Activated naive CD8-positive, alpha-beta T cell treated with anti-CD3 and anti-CD28 coated beads for 36 hours (primary cell): ENCODE results near the gene KATNB1. TPM values are rescaled to one million over a fixed set of nuclear protein-coding genes. Genes with fewer than 3 reads are reported as not detected.

Experiments used
- DNase-seq: peaks from one replicate; pipeline ENCODE4 v3.0.0; 2021
- H3K27ac Mint-ChIP-seq: one replicate; pipeline ENCODE4 v1.8.0; 2022; ENCODE audit warnings: mild to moderate bottlenecking, moderate library complexity, mixed read lengths
- H3K27me3 Mint-ChIP-seq: one replicate; pipeline ENCODE4 v1.8.0; 2022; ENCODE audit warnings: mild to moderate bottlenecking, mixed read lengths
- H3K36me3 Mint-ChIP-seq: one replicate; pipeline ENCODE4 v1.8.0; 2021; ENCODE audit warnings: mild to moderate bottlenecking, mixed read lengths
- H3K4me1 Mint-ChIP-seq: one replicate; pipeline ENCODE4 v1.8.0; 2021; ENCODE audit warnings: mixed read lengths
- H3K4me3 Mint-ChIP-seq: one replicate; pipeline ENCODE4 v1.8.0; 2022; ENCODE audit warnings: mild to moderate bottlenecking, moderate library complexity, mixed read lengths
- H3K9me3 Mint-ChIP-seq: one replicate; pipeline ENCODE4 v1.8.0; 2022; ENCODE audit warnings: mixed read lengths
- total RNA-seq, 2 experiments: library from RNA; stranded (reverse); gene quantifications; one replicate each; pipeline ENCODE4 v1.2.3, GENCODE V29; 2021

Gene KATNB1
- total RNA-seq, 2 experiments from 2014 or later: 51.2 to 55.5 TPM

- Mint-ChIP-seq H3K4me3 (no peak overlapping the region), H3K9me3 (no peaks in the 10 kb centered on the region), H3K27ac (no peak overlapping the region), H3K27me3 (no peaks in the 10 kb centered on the region), H3K36me3 (no peaks in the 10 kb centered on the region), H3K4me1 (peaks cover 8% of the 10 kb centered on the region)
- DNase-seq: no peak
These were observed 37.6 kb upstream of the KATNB1 start for GRCh38 chr16:57697896-57698537.

GRCh38 chr16:57698812-57699405, 36.7 kb upstream of the KATNB1 start:
- H3K27ac Mint-ChIP-seq: no peak overlapping the region
- peaks cover 8% of the 10 kb centered on the region for H3K4me1 Mint-ChIP-seq
- H3K4me3 Mint-ChIP-seq: no peak overlapping the region
- no peak for DNase-seq
- H3K27me3 Mint-ChIP-seq: no peaks in the 10 kb centered on the region
- H3K36me3 Mint-ChIP-seq: no peaks in the 10 kb centered on the region
- no peaks in the 10 kb centered on the region for H3K9me3 Mint-ChIP-seq

GRCh38 chr16:57699481-57699880, 36.1 kb upstream of the KATNB1 start:
- no peaks in the 10 kb centered on the region for H3K9me3 Mint-ChIP-seq
- DNase-seq: no peak
- no peak overlapping the region for H3K4me3 Mint-ChIP-seq
- no peak overlapping the region for H3K27ac Mint-ChIP-seq
- H3K27me3 Mint-ChIP-seq: no peaks in the 10 kb centered on the region
- peaks cover 7% of the 10 kb centered on the region for H3K4me1 Mint-ChIP-seq
- no peaks in the 10 kb centered on the region for H3K36me3 Mint-ChIP-seq

- no peaks in the 10 kb centered on the region for H3K9me3 Mint-ChIP-seq
- no peak overlapping the region for H3K27ac Mint-ChIP-seq
- peaks cover 3% of the 10 kb centered on the region for H3K4me1 Mint-ChIP-seq
- H3K36me3 Mint-ChIP-seq: no peaks in the 10 kb centered on the region
- H3K27me3 Mint-ChIP-seq: no peaks in the 10 kb centered on the region
- DNase-seq: no peak
- no peak overlapping the region for H3K4me3 Mint-ChIP-seq
These were observed 35.7 kb upstream of the KATNB1 start for GRCh38 chr16:57699899-57700298.

DNA sequence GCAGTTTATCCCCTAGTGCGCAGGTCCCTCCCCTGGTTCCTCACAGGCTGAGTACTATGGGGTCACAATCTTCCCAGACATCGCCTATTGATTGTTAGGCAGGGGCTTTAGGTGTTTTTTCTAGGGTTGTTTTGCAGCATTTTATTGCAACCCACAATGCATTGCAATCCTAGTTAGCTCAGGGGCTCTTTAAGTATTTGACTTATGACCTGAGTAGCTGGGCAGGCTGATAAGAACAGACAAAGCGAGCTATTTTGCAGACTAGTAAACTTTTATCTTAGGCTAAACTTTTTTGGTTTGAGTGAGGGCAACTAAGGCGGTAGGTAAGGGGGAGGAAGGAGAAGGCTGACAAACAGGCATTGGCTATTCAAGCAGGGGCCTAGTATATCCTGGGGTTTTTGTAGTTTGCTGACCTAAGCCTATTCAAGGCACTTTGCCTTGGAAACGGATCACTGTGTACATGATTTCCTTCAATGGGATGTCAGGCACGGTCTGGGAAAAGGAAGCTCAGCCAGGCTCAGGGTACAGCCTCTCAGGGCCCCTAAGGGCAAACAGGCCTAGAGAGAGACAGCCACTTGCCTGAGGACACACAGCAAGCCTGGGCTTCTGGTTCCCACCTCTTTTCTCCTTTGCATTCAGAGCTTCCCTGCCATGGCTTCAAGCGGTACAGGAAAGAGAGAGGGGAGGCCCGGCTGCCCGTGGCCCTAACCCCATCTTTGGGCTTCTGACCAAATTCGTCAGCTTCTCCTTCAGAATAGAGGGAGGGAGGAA, 34.6 kb upstream of the KATNB1 start:
- Mint-ChIP-seq H3K4me1 (no peaks in the 10 kb centered on the region), H3K27ac (no peak overlapping the region), H3K9me3 (no peaks in the 10 kb centered on the region), H3K36me3 (no peaks in the 10 kb centered on the region), H3K4me3 (no peak overlapping the region), H3K27me3 (no peaks in the 10 kb centered on the region)
- no peak for DNase-seq

GRCh38 chr16:57701759-57702371, 33.7 kb upstream of the KATNB1 start:
- H3K27ac Mint-ChIP-seq: no peak overlapping the region
- no peak overlapping the region for H3K4me3 Mint-ChIP-seq
- DNase-seq: no peak
- no peaks in the 10 kb centered on the region for H3K36me3 Mint-ChIP-seq
- H3K27me3 Mint-ChIP-seq: no peaks in the 10 kb centered on the region
- H3K9me3 Mint-ChIP-seq: no peaks in the 10 kb centered on the region
- H3K4me1 Mint-ChIP-seq: no peaks in the 10 kb centered on the region

- H3K27ac Mint-ChIP-seq: no peak overlapping the region
These were observed 32.1 kb upstream of the KATNB1 start for GRCh38 chr16:57703416-57704010.

DNA sequence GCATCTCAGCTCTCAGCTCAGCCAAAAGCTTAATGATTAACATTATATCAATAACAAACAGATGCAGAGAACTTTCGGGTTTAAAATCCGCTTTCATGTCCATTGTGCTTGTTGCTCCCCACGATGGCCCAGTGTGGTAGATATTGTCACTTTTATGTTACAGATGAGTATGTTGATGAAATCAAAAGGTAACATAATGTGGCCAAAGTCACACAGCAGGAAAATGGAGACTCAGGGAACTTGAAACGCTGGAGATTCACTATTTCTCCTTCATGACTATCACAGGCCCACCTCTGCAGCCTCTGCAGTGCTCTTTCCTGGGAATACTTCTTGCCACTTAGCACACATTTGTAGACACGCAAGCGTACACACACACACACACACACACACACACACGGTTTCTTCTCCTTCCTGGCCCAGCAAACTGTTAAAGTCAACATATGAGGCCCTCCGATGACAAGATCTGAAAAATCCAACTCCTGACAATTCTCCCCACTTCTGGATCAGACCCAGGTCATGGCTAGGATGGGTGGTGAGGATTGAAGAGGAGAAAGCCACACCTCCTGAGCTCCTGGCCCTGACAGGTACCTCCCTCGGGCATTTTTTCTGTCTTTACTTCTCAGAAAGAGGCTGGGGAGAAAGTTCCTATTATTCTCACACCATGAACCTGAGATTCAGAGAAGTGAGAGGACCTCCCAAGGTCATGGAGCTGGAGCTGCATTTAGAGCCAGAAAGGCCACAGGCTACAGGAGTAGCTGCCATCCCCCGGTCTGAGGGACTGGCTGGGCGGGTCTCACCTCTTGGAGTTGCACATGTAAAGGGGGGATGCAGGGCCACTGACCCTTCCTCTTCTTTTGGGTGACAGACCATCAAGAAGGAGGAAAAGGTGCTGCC, 31.3 kb upstream of the KATNB1 start:
- DNase-seq: no peak
- H3K9me3 Mint-ChIP-seq: no peaks in the 10 kb centered on the region
- H3K36me3 Mint-ChIP-seq: no peaks in the 10 kb centered on the region
- no peak overlapping the region for H3K4me3 Mint-ChIP-seq
- no peaks in the 10 kb centered on the region for H3K27me3 Mint-ChIP-seq
- peaks cover 4% of the 10 kb centered on the region for H3K4me1 Mint-ChIP-seq
- no peak overlapping the region for H3K27ac Mint-ChIP-seq

More at GRCh38 chr16:57703416-57704010, 32.1 kb upstream of the KATNB1 start:
- Mint-ChIP-seq H3K27me3 (no peaks in the 10 kb centered on the region), H3K36me3 (no peaks in the 10 kb centered on the region), H3K4me3 (no peak overlapping the region), H3K4me1 (peaks cover 4% of the 10 kb centered on the region), H3K9me3 (no peaks in the 10 kb centered on the region)
- no peak for DNase-seq

- H3K27me3 Mint-ChIP-seq: no peaks in the 10 kb centered on the region
- no peaks in the 10 kb centered on the region for H3K9me3 Mint-ChIP-seq
- no peaks in the 10 kb centered on the region for H3K36me3 Mint-ChIP-seq
- peaks cover 4% of the 10 kb centered on the region for H3K4me1 Mint-ChIP-seq
- no peak for DNase-seq
- H3K27ac Mint-ChIP-seq: no peak overlapping the region
- no peak overlapping the region for H3K4me3 Mint-ChIP-seq
These were observed 30.4 kb upstream of the KATNB1 start for GRCh38 chr16:57704905-57705852.

- no peaks in the 10 kb centered on the region for H3K36me3 Mint-ChIP-seq
- H3K4me1 Mint-ChIP-seq: peaks cover 4% of the 10 kb centered on the region
- DNase-seq: no peak
- H3K4me3 Mint-ChIP-seq: no peak overlapping the region
- no peaks in the 10 kb centered on the region for H3K27me3 Mint-ChIP-seq
- H3K9me3 Mint-ChIP-seq: no peaks in the 10 kb centered on the region
- no peak overlapping the region for H3K27ac Mint-ChIP-seq
These were observed 28.9 kb upstream of the KATNB1 start for GRCh38 chr16:57706717-57707116.

DNA sequence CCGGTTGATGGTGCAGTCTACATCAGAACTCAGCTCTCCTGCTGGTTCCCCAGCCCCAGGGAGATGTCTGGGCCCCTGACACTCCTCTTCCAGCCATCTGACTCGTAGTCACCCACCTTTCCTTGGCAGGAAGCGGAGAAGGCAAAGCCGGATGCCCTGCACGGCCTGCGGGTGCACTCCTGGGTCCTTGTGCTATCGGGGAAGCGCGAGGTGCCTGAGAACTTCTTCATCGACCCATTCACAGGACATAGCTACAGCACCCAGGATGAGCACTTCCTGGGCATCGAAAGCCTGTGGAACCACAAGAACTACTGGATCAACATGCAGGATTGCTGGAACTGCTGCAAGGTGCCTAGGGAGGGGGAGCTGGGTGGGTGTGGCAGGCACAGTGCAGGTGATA, 28.2 kb upstream of the KATNB1 start:
- DNase-seq: no peak
- H3K36me3 Mint-ChIP-seq: no peaks in the 10 kb centered on the region
- no peak overlapping the region for H3K4me3 Mint-ChIP-seq
- H3K9me3 Mint-ChIP-seq: no peaks in the 10 kb centered on the region
- no peaks in the 10 kb centered on the region for H3K27me3 Mint-ChIP-seq
- peaks cover 4% of the 10 kb centered on the region for H3K4me1 Mint-ChIP-seq
- no peak overlapping the region for H3K27ac Mint-ChIP-seq

DNA sequence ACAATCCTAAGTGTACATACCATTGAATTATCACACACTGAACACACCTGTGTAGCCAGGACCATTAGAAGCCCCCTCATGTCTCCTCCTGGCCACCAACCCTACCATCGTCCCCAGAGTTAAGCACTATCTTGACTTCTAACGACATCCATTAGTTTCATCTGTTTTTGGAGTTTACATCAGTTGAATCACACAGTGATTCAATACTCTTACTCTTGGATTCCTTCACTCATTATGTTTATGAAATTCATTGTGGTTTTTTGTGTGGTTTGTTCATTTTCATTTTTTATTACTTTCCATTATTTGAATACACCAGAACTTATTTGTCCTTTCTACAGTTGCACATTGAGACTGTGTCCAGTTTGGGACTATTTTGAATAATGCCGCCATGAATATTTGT, 27.4 kb upstream of the KATNB1 start:
- Mint-ChIP-seq H3K27ac (no peak overlapping the region), H3K36me3 (no peaks in the 10 kb centered on the region), H3K4me3 (no peak overlapping the region), H3K9me3 (no peaks in the 10 kb centered on the region), H3K4me1 (peaks cover 4% of the 10 kb centered on the region), H3K27me3 (no peaks in the 10 kb centered on the region)
- no peak for DNase-seq

DNA sequence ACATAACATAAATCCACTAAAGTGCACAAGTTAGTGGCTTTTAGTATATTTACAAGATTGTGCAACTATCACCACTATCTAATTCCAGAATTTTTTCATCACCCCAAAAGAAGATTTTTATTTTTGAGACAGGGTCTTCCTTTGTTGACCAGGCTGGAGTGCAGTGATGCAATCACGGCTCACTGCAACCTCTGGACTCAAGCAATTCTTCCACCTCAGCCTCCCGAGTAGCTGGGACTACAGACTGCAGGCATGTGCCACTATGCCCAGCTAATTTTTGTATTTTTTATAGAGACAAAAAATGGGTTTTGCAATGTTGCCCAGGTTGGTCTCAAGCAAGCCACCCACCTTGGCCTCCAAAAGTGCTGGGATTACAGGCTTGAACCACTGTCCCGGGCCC, 25.9 kb upstream of the KATNB1 start:
- H3K9me3 Mint-ChIP-seq: no peaks in the 10 kb centered on the region
- no peak overlapping the region for H3K27ac Mint-ChIP-seq
- H3K27me3 Mint-ChIP-seq: no peaks in the 10 kb centered on the region
- H3K4me1 Mint-ChIP-seq: peaks cover 4% of the 10 kb centered on the region
- no peak overlapping the region for H3K4me3 Mint-ChIP-seq
- H3K36me3 Mint-ChIP-seq: no peaks in the 10 kb centered on the region
- DNase-seq: no peak
